GM18511 (cell line): Measurements from ENCODE around the gene UBALD2.
"Not testable (repeated sequence)": the region's sequence is repeated elsewhere in the genome, so short reads cannot be mapped to it uniquely, and the experiment has no call there.

ENCODE experiments used
- ATAC-seq: cut with Tn5 transposase; IDR thresholded peaks from one replicate; pipeline ENCODE4 v1.9.1; 2021; ENCODE audit warnings: mild to moderate bottlenecking, moderate library complexity; ENCODE audit not compliant: unreplicated experiment

The UBALD2 gene

GRCh38 chr17:76276461-76277299 is 11.5 kb downstream of the UBALD2 start:
- no peak for ATAC-seq

GRCh38 chr17:76277300-76278267 is 12.4 kb downstream of the UBALD2 start:
- ATAC-seq: no peak

- ATAC-seq: no peak
Observed at GRCh38 chr17:76278268-76278908, 13.2 kb downstream of the UBALD2 start.

DNA sequence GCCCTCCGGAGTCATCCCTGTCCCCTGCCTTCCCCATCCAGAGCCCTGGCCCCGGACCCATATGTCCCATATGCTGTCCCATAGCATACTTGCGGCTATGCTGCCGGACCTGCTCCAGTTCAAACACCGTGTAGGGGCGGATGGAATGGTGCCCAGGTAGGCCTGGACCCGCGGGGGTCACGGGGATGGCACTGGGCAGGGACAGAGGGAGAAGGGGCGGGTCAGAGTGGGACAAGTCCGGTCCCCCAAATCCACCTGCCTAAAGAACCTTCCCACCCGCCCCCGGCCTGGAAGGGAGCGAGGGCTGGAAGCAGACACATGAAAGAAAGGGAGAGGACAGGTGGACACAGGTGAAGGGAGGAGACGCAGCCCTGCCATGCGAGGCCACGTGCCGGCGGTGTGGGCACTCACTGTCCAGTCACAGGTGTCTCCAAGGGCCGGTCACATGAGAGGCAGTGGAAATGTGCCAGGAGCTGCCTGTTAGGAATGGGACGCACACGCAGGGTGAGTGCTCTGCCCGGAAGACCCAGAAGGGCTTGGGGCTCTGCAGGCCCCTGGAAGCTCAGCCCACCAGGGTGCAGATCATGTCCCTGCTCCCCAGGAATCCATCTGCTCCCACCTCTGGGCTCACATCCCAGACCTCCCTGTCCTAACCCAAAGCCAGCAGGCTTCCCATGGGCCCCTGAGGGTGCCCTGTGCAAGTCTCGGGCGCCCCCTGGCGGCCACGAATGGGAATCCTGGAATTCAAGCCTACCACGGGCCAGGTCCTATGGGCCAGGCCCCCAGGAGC is 14.0 kb downstream of the UBALD2 start:
- no peak for ATAC-seq

DNA sequence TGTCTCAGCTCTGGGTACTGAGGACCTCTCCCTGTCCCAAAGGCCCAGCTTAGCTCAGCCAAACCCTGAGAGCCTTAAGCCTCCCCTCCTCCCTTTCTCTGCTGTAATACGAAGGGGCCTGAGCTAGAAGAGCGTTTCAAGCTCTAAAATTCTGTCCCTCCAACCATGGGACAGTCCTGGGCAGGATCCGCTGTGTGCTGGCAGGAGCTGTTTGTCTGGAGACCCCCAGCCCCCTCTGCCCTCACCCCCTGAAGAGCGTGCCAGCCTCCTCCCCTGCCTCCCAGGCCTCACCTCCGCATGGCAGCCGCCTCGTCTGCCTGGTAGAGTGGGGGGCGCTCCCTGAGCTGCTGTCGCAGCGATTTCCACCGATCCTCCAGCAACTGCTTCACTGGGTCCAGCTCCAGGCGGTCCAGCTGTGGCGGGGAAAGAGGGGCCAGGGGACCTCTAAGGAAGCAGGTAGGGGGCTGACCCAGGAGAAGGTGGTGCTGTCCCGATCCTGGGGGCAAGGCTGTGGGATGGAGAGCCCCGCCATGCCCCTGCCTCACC is 14.7 kb downstream of the UBALD2 start:
- ATAC-seq: no peak

DNA sequence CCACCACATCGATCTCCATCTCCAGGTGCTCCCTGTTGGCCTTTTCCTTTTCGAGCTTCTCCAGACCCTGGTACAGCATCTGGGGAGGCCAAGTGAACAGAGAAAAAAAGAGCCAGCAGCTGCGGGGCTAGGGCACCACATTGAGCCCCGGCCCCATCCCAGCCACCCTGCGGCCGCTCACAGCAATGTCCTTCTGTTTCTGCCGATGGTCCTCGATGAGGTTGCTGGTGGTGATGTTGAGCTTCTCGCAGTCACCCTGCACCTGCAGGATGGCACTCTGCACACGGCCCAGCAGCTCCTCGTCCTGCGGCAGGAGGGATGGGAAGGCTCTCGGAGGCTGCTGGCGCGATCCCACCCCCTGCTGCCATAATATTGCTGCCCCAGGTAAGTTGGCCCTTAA is 15.5 kb downstream of the UBALD2 start:
- ATAC-seq: no peak

DNA sequence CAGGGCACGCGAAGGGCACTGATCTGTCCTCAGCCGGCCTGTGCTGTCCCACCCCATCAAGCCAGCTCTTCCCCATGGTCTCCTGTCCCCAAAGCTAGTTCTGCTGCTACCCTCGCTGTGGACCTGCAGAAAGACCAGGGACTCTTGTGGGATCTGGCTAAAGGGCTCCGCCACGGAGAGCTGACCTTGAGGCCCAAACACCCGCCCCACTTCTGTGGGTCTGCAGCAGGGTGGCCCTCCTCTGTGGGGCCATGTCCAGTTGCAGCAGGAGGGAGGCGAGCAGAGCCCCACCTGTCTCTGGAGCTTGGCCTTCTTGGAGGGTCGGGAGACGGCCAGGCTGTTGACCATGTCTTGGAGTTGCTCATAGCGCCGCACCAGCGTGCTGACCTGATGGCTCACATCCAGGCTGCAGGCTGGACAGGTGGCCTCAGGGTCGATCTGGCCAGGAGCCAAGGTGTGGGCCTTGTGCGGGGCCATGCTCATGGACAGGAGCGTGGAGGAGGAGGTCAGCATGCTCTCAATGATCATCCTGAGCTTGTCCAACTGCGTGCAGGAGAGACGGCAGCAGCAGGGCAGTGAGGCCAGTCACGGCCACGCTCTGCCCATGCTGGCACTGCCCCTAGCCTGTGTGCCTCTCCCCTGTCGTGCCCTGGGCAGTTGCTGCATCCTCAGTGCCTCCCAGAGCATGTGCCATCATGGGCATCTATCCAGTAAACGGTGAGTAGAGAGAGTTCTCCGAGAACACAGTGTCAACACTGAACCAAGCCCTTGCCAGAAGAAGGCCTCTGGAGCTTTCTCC is 16.6 kb downstream of the UBALD2 start:
- ATAC-seq: no peak

- ATAC-seq: no peak
Observed at GRCh38 chr17:76292567-76292966, 27.4 kb downstream of the UBALD2 start.

- ATAC-seq: no peak
Observed at GRCh38 chr17:76293106-76293505, 28.0 kb downstream of the UBALD2 start.

DNA sequence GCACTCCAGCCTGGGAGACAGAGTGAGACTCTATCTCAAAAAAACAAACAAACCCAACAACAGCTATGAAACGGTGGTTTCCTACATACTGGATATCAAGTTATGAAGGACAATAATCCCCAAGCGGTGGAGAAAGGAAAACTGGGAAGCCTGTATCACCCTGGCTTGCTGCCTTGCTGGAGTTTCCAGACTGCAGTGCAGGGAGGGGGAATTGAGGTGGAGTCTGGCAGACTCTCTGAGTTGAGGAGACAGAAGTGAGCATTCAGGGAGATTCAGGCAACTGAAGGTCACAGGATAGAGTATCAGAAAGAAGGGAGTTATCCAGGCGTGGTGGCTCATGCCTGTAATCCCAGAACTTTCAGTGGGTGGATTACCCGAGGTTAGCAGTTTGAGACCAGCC is 31.0 kb downstream of the UBALD2 start:
- no peak for ATAC-seq

GRCh38 chr17:76296889-76297288 is 31.7 kb downstream of the UBALD2 start:
- no peak for ATAC-seq

GRCh38 chr17:76297436-76297835 is 32.3 kb downstream of the UBALD2 start:
- no peak for ATAC-seq

- ATAC-seq: no peak
Observed at GRCh38 chr17:76304226-76305134, 39.3 kb downstream of the UBALD2 start.

GRCh38 chr17:76305135-76305454 is 39.9 kb downstream of the UBALD2 start:
- not testable (repeated sequence) for ATAC-seq

- ATAC-seq: no peak
Observed at GRCh38 chr17:76307299-76307965, 42.3 kb downstream of the UBALD2 start.

DNA sequence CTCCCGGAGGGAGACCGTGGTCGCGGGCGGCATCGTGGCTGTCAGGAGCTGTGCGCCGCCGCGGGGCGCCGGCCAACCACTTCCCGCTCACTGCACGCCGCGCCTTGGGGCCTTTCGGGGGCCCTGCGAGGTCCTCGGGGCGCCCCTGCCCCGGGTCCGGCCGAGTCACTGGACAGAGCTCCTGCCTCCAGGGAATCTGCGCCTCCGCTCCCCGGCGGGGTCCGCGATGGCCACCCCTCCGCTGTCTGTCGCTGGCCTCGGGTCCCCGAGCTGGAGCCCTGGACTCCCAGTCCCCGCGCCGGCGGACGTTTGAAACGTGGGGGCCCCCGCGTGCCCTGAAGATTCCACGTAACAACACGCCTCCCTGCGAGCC is 42.8 kb downstream of the UBALD2 start, which contains the start of gene QRICH2:
Gene QRICH2, minus strand, starts transcription at position 311 of the 373 bp plus-strand sequence. Its CDS starts 278 bp downstream, at position 33.
- ATAC-seq: no peak

GRCh38 chr17:76309461-76309860 is 44.3 kb downstream of the UBALD2 start:
- no peak for ATAC-seq

GRCh38 chr17:76312735-76313134 is 47.6 kb downstream of the UBALD2 start:
- ATAC-seq: no peak
